IMR-90 (cell line): ENCODE data around the gene SYNE2.

ENCODE experiments used
- CEBPB ChIP-seq: IDR thresholded peaks from 2 replicates; pipeline ENCODE4 v1.6.1; 2012; ENCODE audit warnings: low read depth, low read length, improper control_type of control experiment
- CTCF ChIP-seq: conservative IDR thresholded peaks from 2 replicates; pipeline ENCODE4 v1.5.1; 2012; ENCODE audit warnings: mild to moderate bottlenecking, low read depth, low read length, improper control_type of control experiment
- ELK1 ChIP-seq: fragments of 150-350 bp; IDR thresholded peaks from 2 replicates; pipeline ENCODE4 v1.6.1; 2016; ENCODE audit warnings: low read depth, mild to moderate bottlenecking, low read length, moderate library complexity, borderline replicate concordance
- MAFK ChIP-seq: IDR thresholded peaks from 2 replicates; pipeline ENCODE4 v1.6.1; 2012; ENCODE audit warnings: low read depth, low read length, improper control_type of control experiment
- MAZ ChIP-seq: IDR thresholded peaks from 2 replicates; pipeline ENCODE4 v1.6.1; 2012; ENCODE audit warnings: low read depth, mild to moderate bottlenecking, low read length, improper control_type of control experiment, moderate library complexity, borderline replicate concordance
- RAD21 ChIP-seq: IDR thresholded peaks from 2 replicates; pipeline ENCODE4 v1.6.1; 2012; ENCODE audit warnings: low read length, improper control_type of control experiment
- RCOR1 ChIP-seq: IDR thresholded peaks from 2 replicates; pipeline ENCODE4 v1.6.1; 2012; ENCODE audit warnings: mild to moderate bottlenecking, low read length, improper control_type of control experiment; ENCODE audit not compliant: insufficient replicate concordance
- RFX5 ChIP-seq: IDR thresholded peaks from 2 replicates; pipeline ENCODE4 v1.8.0; 2012; ENCODE audit warnings: low read depth, mild to moderate bottlenecking, low read length, moderate library complexity
- TF ChIP-seq, protein P1 (sequence below): fragments of 150-350 bp; IDR thresholded peaks from 2 replicates; pipeline ENCODE4 v1.6.1; 2017; ENCODE audit warnings: mild to moderate bottlenecking, antibody characterized with exemption, low read length, low read depth

DNA sequence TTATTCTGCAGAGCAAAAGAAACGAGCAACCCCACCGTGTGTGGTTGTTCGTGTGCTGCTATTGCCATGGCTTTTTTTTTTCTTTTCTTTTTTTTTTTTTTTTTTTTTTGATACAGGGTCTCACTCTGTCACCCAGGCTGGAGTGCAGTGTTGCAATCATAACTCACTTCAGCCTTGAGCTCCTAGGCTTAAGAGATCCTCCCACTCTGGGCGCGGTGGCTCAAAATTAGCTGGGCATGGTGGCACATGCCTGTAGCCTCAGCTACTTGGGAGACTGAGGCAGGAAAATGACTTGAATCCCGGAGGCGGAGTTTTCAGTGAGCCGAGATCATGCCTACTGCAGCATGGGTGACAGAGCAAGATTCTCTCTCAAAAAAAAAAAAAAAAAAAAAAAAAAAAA lies 297.1 kb downstream of the SYNE2 start:
- TF ChIP-seq, protein P1, sequence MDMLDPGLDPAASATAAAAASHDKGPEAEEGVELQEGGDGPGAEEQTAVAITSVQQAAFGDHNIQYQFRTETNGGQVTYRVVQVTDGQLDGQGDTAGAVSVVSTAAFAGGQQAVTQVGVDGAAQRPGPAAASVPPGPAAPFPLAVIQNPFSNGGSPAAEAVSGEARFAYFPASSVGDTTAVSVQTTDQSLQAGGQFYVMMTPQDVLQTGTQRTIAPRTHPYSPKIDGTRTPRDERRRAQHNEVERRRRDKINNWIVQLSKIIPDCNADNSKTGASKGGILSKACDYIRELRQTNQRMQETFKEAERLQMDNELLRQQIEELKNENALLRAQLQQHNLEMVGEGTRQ: no peak
- TF ChIP-seq CTCF: no peak
- TF ChIP-seq MAZ: no peak
- TF ChIP-seq MAFK: no peak
- no peak for TF ChIP-seq CEBPB
- no peak for TF ChIP-seq RFX5
- no peak for TF ChIP-seq RCOR1
- no peak for TF ChIP-seq ELK1
- no peak for TF ChIP-seq RAD21
